Hepatocyte (in vitro differentiated cells): ENCODE data around the gene RNF41. TPM values are rescaled to one million over a fixed set of nuclear protein-coding genes. Genes with fewer than 3 reads are reported as not detected.

Experiments
- DNase-seq: peaks from one replicate; pipeline ENCODE4 v3.0.0-alpha.2; 2016; ENCODE audit warnings: low spot score
- H2AFZ ChIP-seq: fragments of 200-600 bp; sonication (generic); 2 replicates; pipeline ENCODE4 v1.6.0; 2016; ENCODE audit warnings: antibody characterized with exemption, mild to moderate bottlenecking
- H3K27ac ChIP-seq: fragments of 200-600 bp; sonication (generic); 2 replicates; pipeline ENCODE4 v1.5.1; 2016; ENCODE audit warnings: mild to moderate bottlenecking
- H3K27me3 ChIP-seq: fragments of 200-600 bp; sonication (generic); 2 replicates; pipeline ENCODE4 v1.6.1; 2016
- H3K36me3 ChIP-seq: fragments of 200-600 bp; sonication (generic); replicated peaks from 2 replicates; pipeline ENCODE4 v1.5.1; 2016; ENCODE audit warnings: low read depth; ENCODE audit not compliant: insufficient read depth
- H3K4me1 ChIP-seq: fragments of 200-600 bp; sonication (generic); 2 replicates; pipeline ENCODE4 v1.5.1; 2016; ENCODE audit warnings: mild to moderate bottlenecking, moderate library complexity; ENCODE audit not compliant: insufficient read depth
- H3K4me2 ChIP-seq: fragments of 200-600 bp; sonication (generic); 2 replicates; pipeline ENCODE4 v1.6.0; 2016
- H3K4me3 ChIP-seq: fragments of 200-600 bp; sonication (generic); 2 replicates; pipeline ENCODE4 v1.5.1; 2016; ENCODE audit warnings: mild to moderate bottlenecking
- H3K79me2 ChIP-seq: fragments of 200-600 bp; sonication (generic); 2 replicates; pipeline ENCODE4 v1.6.0; 2017; ENCODE audit warnings: mild to moderate bottlenecking
- H3K9me2 ChIP-seq: fragments of 200-600 bp; sonication (generic); replicated peaks from 2 replicates; pipeline ENCODE4 v1.6.0; 2017; ENCODE audit warnings: mild to moderate bottlenecking; ENCODE audit not compliant: insufficient read depth
- H3K9me3 ChIP-seq: fragments of 200-600 bp; sonication (generic); 2 replicates; pipeline ENCODE4 v1.5.1; 2016; ENCODE audit warnings: low read depth, mild to moderate bottlenecking
- H4K20me1 ChIP-seq: fragments of 200-600 bp; sonication (generic); 2 replicates; pipeline ENCODE4 v1.6.0; 2016; ENCODE audit warnings: mild to moderate bottlenecking; ENCODE audit not compliant: insufficient read depth, poor library complexity, severe bottlenecking
- EZH2 ChIP-seq: fragments of 200-600 bp; sonication (generic); IDR thresholded peaks from 2 replicates; pipeline ENCODE4 v1.6.1; 2016; ENCODE audit warnings: antibody characterized with exemption, mild to moderate bottlenecking, borderline replicate concordance
- EZH2phosphoT487 ChIP-seq: fragments of 200-600 bp; sonication (generic); IDR thresholded peaks from one replicate; pipeline ENCODE4 v1.6.1; 2018; ENCODE audit warnings: antibody characterized with exemption, mild to moderate bottlenecking, low read depth, moderate library complexity; ENCODE audit not compliant: unreplicated experiment, severe bottlenecking
- WGBS: methylation state at CpG from one replicate; pipeline ENCODE4 v1.1.6; 2016; ENCODE audit warnings: low lambda C conversion rate; ENCODE audit errors: missing lambda C conversion rate; 5-methylcytosine and 5-hydroxymethylcytosine counted together
- polyA plus RNA-seq: library from polyadenylated mRNA; unstranded; fragments of >200 nt; fragmentation: Nextera tagmentation; extraction: Ambion mirVana; gene quantifications from 2 replicates; pipeline ENCODE4 v1.2.1, GENCODE V29; 2016
- total RNA-seq: library from RNA; depleted of rRNA; stranded (reverse); fragments of >200 nt; gene quantifications from 2 replicates; pipeline ENCODE4 v1.2.3, GENCODE V29; 2014
- TF ChIP-seq, protein P1 (sequence below): fragments of 200-600 bp; sonication (generic); IDR thresholded peaks from 2 replicates; pipeline ENCODE4 v1.5.1; 2016; ENCODE audit warnings: antibody characterized with exemption, mild to moderate bottlenecking; ENCODE audit not compliant: poor library complexity

The RNF41 gene
- total and polyA plus RNA-seq, 2 experiments from 2014 or later = 22.5 to 47.6 TPM

DNA sequence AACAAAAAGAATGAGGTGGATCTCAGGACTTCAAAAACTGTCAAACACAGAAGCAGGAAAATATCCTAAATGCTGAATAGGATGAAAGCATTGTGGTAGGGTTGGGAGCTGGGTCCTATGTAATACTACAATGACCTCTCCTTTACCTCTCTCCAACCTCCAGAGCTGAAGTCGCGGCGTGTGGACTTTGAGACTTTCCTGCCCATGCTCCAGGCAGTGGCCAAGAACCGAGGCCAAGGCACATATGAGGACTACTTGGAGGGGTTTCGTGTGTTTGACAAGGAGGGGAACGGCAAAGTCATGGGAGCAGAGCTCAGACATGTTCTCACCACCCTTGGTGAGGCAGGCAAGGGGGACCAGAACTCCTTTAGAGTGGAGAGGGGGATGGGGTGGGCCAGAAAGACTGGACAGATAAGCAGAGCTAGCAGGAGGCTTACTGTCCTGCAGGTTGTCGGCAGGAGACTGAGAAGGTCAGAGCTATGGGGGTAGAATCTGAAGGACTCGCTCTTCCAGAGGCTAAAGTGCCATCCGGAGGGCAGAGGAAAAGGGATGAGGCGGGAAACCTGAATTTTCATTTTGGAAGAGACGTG, 66.4 kb downstream of the RNF41 start:
- 87% methylated on average over 11 of the region's 11 CpGs for WGBS
- no peak overlapping the region for H3K4me2 ChIP-seq
- TF ChIP-seq EZH2phosphoT487 = no peak
- no peak for TF ChIP-seq EZH2
- TF ChIP-seq, protein P1, sequence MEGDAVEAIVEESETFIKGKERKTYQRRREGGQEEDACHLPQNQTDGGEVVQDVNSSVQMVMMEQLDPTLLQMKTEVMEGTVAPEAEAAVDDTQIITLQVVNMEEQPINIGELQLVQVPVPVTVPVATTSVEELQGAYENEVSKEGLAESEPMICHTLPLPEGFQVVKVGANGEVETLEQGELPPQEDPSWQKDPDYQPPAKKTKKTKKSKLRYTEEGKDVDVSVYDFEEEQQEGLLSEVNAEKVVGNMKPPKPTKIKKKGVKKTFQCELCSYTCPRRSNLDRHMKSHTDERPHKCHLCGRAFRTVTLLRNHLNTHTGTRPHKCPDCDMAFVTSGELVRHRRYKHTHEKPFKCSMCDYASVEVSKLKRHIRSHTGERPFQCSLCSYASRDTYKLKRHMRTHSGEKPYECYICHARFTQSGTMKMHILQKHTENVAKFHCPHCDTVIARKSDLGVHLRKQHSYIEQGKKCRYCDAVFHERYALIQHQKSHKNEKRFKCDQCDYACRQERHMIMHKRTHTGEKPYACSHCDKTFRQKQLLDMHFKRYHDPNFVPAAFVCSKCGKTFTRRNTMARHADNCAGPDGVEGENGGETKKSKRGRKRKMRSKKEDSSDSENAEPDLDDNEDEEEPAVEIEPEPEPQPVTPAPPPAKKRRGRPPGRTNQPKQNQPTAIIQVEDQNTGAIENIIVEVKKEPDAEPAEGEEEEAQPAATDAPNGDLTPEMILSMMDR = no peak
- H3K4me3 ChIP-seq = no peak overlapping the region
- no peaks in the 10 kb centered on the region for H3K9me2 ChIP-seq
- DNase-seq = no peak
- peaks cover 40% of the 10 kb centered on the region for H3K79me2 ChIP-seq
- H3K27ac ChIP-seq = no peak overlapping the region
- H3K36me3 ChIP-seq = no peaks in the 10 kb centered on the region
- H4K20me1 ChIP-seq = peaks cover 13% of the 10 kb centered on the region
- no peak overlapping the region for H2AFZ ChIP-seq
- H3K9me3 ChIP-seq = no peaks in the 10 kb centered on the region
- H3K4me1 ChIP-seq = peaks cover 30% of the 10 kb centered on the region
- no peaks in the 10 kb centered on the region for H3K27me3 ChIP-seq

- Histone ChIP-seq H3K9me3 (no peaks in the 10 kb centered on the region), H3K36me3 (no peaks in the 10 kb centered on the region), H3K79me2 (peaks cover 34% of the 10 kb centered on the region), H3K4me3 (no peak overlapping the region), H3K4me2 (no peak overlapping the region), H3K27ac (no peak overlapping the region), H3K27me3 (no peaks in the 10 kb centered on the region), H3K4me1 (peaks cover 25% of the 10 kb centered on the region), H2AFZ (no peak overlapping the region), H3K9me2 (no peaks in the 10 kb centered on the region), H4K20me1 (peaks cover 8% of the 10 kb centered on the region)
- TF ChIP-seq EZH2 (no peak), EZH2phosphoT487 (no peak)
- TF ChIP-seq, protein P1 = no peak
- no peak for DNase-seq
- 96% methylated on average over 5 of the region's 5 CpGs for WGBS
Measured at GRCh38 chr12:56154818-56155217, 66.9 kb downstream of the RNF41 start.

DNA sequence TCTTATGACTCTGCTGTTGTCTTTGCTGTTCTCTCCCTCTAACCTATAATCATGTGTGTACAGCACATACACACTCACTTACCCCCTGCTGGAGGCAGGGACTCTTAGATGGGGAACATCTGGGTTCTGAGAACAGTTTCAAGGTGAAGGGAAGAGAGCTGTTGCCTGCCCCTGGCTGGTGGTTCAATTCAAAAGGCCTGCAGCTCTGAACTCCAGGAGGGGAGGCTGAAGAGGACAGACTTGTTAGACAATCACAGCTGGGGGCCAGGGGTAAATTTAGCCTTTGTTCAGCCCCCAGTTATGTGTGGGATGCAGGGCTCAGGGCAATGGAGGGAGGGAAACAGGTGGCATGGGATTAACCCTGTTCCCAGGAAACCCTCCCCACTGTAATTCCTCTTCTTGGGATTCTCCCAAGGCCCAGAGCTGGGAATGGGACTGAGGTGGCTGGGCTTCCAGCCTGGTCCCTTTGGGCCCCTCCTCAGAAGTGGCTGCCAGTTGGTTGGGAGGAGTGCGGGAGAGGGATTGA, 67.4 kb downstream of the RNF41 start:
- no peaks in the 10 kb centered on the region for H3K9me3 ChIP-seq
- no peak overlapping the region for H3K27ac ChIP-seq
- H3K36me3 ChIP-seq = no peaks in the 10 kb centered on the region
- no peaks in the 10 kb centered on the region for H3K9me2 ChIP-seq
- H3K4me2 ChIP-seq = no peak overlapping the region
- H2AFZ ChIP-seq = no peak overlapping the region
- no peaks in the 10 kb centered on the region for H3K27me3 ChIP-seq
- H3K4me3 ChIP-seq = no peak overlapping the region
- peaks cover 3% of the 10 kb centered on the region for H4K20me1 ChIP-seq
- H3K79me2 ChIP-seq = peaks cover 29% of the 10 kb centered on the region
- DNase-seq = no peak
- TF ChIP-seq EZH2 (no peak), EZH2phosphoT487 (no peak)
- TF ChIP-seq, protein P1 = no peak
- 87% methylated on average over 1 of the region's 1 CpG for WGBS
- peaks cover 20% of the 10 kb centered on the region for H3K4me1 ChIP-seq
